A549 (cell line): ENCODE data around the gene TCHH.

Source experiments
- CHD2 ChIP-seq: fragments of 150-350 bp; IDR thresholded peaks from 2 replicates; pipeline ENCODE4 v1.6.1; 2014; ENCODE audit warnings: low read length; ENCODE audit not compliant: partially characterized antibody
- CTCF ChIP-seq: fragments of >200 bp; sonication (Bioruptor Twin); formaldehyde crosslinking; IDR thresholded peaks from 3 replicates; pipeline ENCODE4 v1.5.1; 2016
- ELK1 ChIP-seq: fragments of 150-350 bp; IDR thresholded peaks from 2 replicates; pipeline ENCODE4 v1.6.1; 2014; ENCODE audit warnings: low read depth, mild to moderate bottlenecking, low read length
- EP300 ChIP-seq, 2 experiments: fragments of >200 bp; sonication (Bioruptor Twin); formaldehyde crosslinking; IDR thresholded peaks; 2 replicates in 1 of 2; 3 replicates in 1 of 2; pipeline ENCODE4 v1.6.1; 2016 to 2017
- JUNB ChIP-seq: fragments of >200 bp; sonication (Bioruptor Twin); formaldehyde crosslinking; IDR thresholded peaks from 2 replicates; pipeline ENCODE4 v1.6.1; 2016
- NR3C1 ChIP-seq: fragments of >200 bp; sonication (Bioruptor Twin); formaldehyde crosslinking; IDR thresholded peaks from 3 replicates; pipeline ENCODE4 v1.6.1; 2017
- RAD21 ChIP-seq, 2 experiments: fragments of >200 bp in 1 of 2; sonication (Bioruptor Twin) in 1 of 2; formaldehyde crosslinking in 1 of 2; IDR thresholded peaks in 1 of 2; conservative IDR thresholded peaks in 1 of 2; 2 replicates in 1 of 2; 3 replicates in 1 of 2; pipeline ENCODE4 v1.6.1; 2012 to 2018; ENCODE audit warnings: inconsistent platforms in 1 of 2
- REST ChIP-seq: fragments of 200-600 bp; sonication (generic); IDR thresholded peaks from 2 replicates; pipeline ENCODE4 v1.6.1; 2016; ENCODE audit warnings: antibody characterized with exemption, mild to moderate bottlenecking, moderate library complexity
- RFX5 ChIP-seq: fragments of 450-650 bp; IDR thresholded peaks from 2 replicates; pipeline ENCODE4 v1.7.1; 2014; ENCODE audit warnings: antibody characterized with exemption, mild to moderate bottlenecking, moderate library complexity
- SMC3 ChIP-seq: fragments of >200 bp; sonication (Bioruptor Twin); formaldehyde crosslinking; IDR thresholded peaks from 3 replicates; pipeline ENCODE4 v1.6.1; 2018; ENCODE audit warnings: inconsistent platforms

- no peak for TF ChIP-seq NR3C1
- TF ChIP-seq CHD2: no peak
- TF ChIP-seq RFX5: no peak
- TF ChIP-seq RAD21 (conservative IDR thresholded peaks at IDR 0.05 in 1 of 2, IDR thresholded peaks at IDR 0.05 in 1 of 2): no peak; a peak in 2 of 5 replicates
- no peak for TF ChIP-seq REST
- no peak for TF ChIP-seq ELK1
- TF ChIP-seq SMC3: no peak
- peak; percentile 33; the same call in 2 of the 3 replicates for TF ChIP-seq CTCF
- no peak for TF ChIP-seq JUNB
- no peak for TF ChIP-seq EP300 (IDR thresholded peaks at IDR 0.05)
Measured at GRCh38 chr1:152107984-152108881, 7.0 kb downstream of the TCHH start.
